ENCODE results near the gene PLCB2. TPM values are rescaled to one million over a fixed set of nuclear protein-coding genes. Genes with fewer than 3 reads are reported as not detected.

The PLCB2 gene
- total RNA-seq, 5 donors from 2014 or later (not counting 1 experiment from before 2014, with no cell fraction given): 242 to 293 (median 245) TPM

GRCh38 chr15:40287968-40288367, 19.8 kb downstream of the PLCB2 start:
- no peak for ATAC-seq (replicated peaks in 1 of 4)
- POLR2A ChIA-PET: interaction anchor here in 1 of 2 donors (0.6 kb wide), 1 partner anchor 29 kb away, joined by 3 read pairs; no protein-coding TSS in a partner anchor
- Mint-ChIP-seq H3K4me3 (no peak overlapping the region), H3K27me3 (no peaks in the 10 kb centered on the region), H3K27ac (peak overlapping the region in 1 of 2 donors; percentile 39), H3K36me3 (peaks cover 11% of the 10 kb centered on the region), H3K4me1 (peaks cover 0 to 2% (median 0%) of the 10 kb centered on the region in 3 donors), H3K9me3 (no peaks in the 10 kb centered on the region)
- 92% methylated on average over 3 of the region's 4 CpGs for WGBS (ENCODE audit: insufficient coverage)
- Histone ChIP-seq H3K9me3 (no peaks in the 10 kb centered on the region), H3K27ac (ENCODE audit: low read length) (no peak overlapping the region), H3K36me3 (ENCODE audit: control insufficient read depth in 2 of 2, extremely low read depth in 1 of 2, insufficient read depth in 1 of 2, low read length in 1 of 2) (peaks cover 20 to 48% of the 10 kb centered on the region in 2 donors), H3K4me1 (ENCODE audit: control insufficient read depth in 1 of 2, extremely low read depth in 1 of 2, insufficient read depth in 2 of 2, low read length in 2 of 2) (peaks cover 0 to 9% of the 10 kb centered on the region in 2 experiments), H3K27me3 (replicated peaks in 1 of 2; ENCODE audit: control insufficient read depth in 2 of 2, extremely low read depth in 1 of 2, insufficient read depth in 2 of 2, low read length in 1 of 2) (peaks cover 0 to 10% of the 10 kb centered on the region in 2 experiments), H3K4me3 (ENCODE audit: control insufficient read depth in 1 of 2, extremely low read depth in 1 of 2, low read length in 1 of 2) (no peak overlapping the region)
- CTCF ChIA-PET: no interaction called here
- DNase-seq: no peak

- no CpG with 5 or more reads among the region's 3 CpGs for WGBS (ENCODE audit: insufficient coverage)
- Histone ChIP-seq H3K4me1 (ENCODE audit: control insufficient read depth in 1 of 2, extremely low read depth in 1 of 2, insufficient read depth in 2 of 2, low read length in 2 of 2) (peaks cover 0 to 14% of the 10 kb centered on the region in 2 experiments), H3K27me3 (replicated peaks in 1 of 2; ENCODE audit: control insufficient read depth in 2 of 2, extremely low read depth in 1 of 2, insufficient read depth in 2 of 2, low read length in 1 of 2) (peaks cover 0 to 13% of the 10 kb centered on the region in 2 experiments), H3K27ac (ENCODE audit: low read length) (no peak overlapping the region), H3K36me3 (ENCODE audit: control insufficient read depth in 2 of 2, extremely low read depth in 1 of 2, insufficient read depth in 1 of 2, low read length in 1 of 2) (peaks cover 18 to 45% of the 10 kb centered on the region in 2 donors), H3K4me3 (ENCODE audit: control insufficient read depth in 1 of 2, extremely low read depth in 1 of 2, low read length in 1 of 2) (no peak overlapping the region), H3K9me3 (no peaks in the 10 kb centered on the region)
- Mint-ChIP-seq H3K4me3 (no peak overlapping the region), H3K27ac (peak overlapping the region in 1 of 2 donors; percentile 34), H3K4me1 (peaks cover 0 to 2% (median 0%) of the 10 kb centered on the region in 3 donors), H3K27me3 (no peaks in the 10 kb centered on the region), H3K36me3 (peaks cover 9% of the 10 kb centered on the region), H3K9me3 (no peaks in the 10 kb centered on the region)
- DNase-seq (no peak), ATAC-seq (replicated peaks in 1 of 4) (no peak)
- POLR2A ChIA-PET: interaction anchor here in 1 of 2 donors (0.6 kb wide), 1 partner anchor 29 kb away, joined by 3 read pairs; no protein-coding TSS in a partner anchor
- CTCF ChIA-PET: no interaction called here
Measured at GRCh38 chr15:40287505-40287904, 20.2 kb downstream of the PLCB2 start.

- CTCF ChIA-PET: interaction anchor here in 1 of 2 donors (2.1 kb wide), 1 partner anchor 51 kb away, joined by 6 read pairs; no protein-coding TSS in a partner anchor
- H3K9me3 ChIP-seq: no peaks in the 10 kb centered on the region
- ATAC-seq (replicated peaks in 1 of 4): no peak
- H3K27ac ChIP-seq (ENCODE audit: low read length): no peak overlapping the region
- peaks cover 0 to 13% of the 10 kb centered on the region in 2 experiments for H3K27me3 ChIP-seq (replicated peaks in 1 of 2; ENCODE audit: control insufficient read depth in 2 of 2, extremely low read depth in 1 of 2, insufficient read depth in 2 of 2, low read length in 1 of 2)
- POLR2A ChIA-PET: no interaction called here
- Mint-ChIP-seq H3K9me3 (no peaks in the 10 kb centered on the region), H3K4me3 (no peak overlapping the region), H3K27ac (no peak overlapping the region), H3K4me1 (peaks cover 0 to 2% (median 0%) of the 10 kb centered on the region in 3 donors), H3K27me3 (no peaks in the 10 kb centered on the region), H3K36me3 (peaks cover 9% of the 10 kb centered on the region)
- 72% methylated on average over 6 of the region's 7 CpGs for WGBS (ENCODE audit: insufficient coverage)
- H3K4me3 ChIP-seq (ENCODE audit: control insufficient read depth in 1 of 2, extremely low read depth in 1 of 2, low read length in 1 of 2): no peak overlapping the region
- peaks cover 14 to 38% of the 10 kb centered on the region in 2 donors for H3K36me3 ChIP-seq (ENCODE audit: control insufficient read depth in 2 of 2, extremely low read depth in 1 of 2, insufficient read depth in 1 of 2, low read length in 1 of 2)
- peaks cover 0 to 14% of the 10 kb centered on the region in 2 experiments for H3K4me1 ChIP-seq (ENCODE audit: control insufficient read depth in 1 of 2, extremely low read depth in 1 of 2, insufficient read depth in 2 of 2, low read length in 2 of 2)
- DNase-seq: no peak
Measured at GRCh38 chr15:40286794-40287193, 20.9 kb downstream of the PLCB2 start.

- Histone ChIP-seq H3K36me3 (ENCODE audit: control insufficient read depth in 2 of 2, extremely low read depth in 1 of 2, insufficient read depth in 1 of 2, low read length in 1 of 2) (peaks cover 14 to 35% of the 10 kb centered on the region in 2 donors), H3K4me3 (ENCODE audit: control insufficient read depth in 1 of 2, extremely low read depth in 1 of 2, low read length in 1 of 2) (no peak overlapping the region), H3K27me3 (replicated peaks in 1 of 2; ENCODE audit: control insufficient read depth in 2 of 2, extremely low read depth in 1 of 2, insufficient read depth in 2 of 2, low read length in 1 of 2) (peaks cover 0 to 19% of the 10 kb centered on the region in 2 experiments), H3K9me3 (no peaks in the 10 kb centered on the region), H3K4me1 (ENCODE audit: control insufficient read depth in 1 of 2, extremely low read depth in 1 of 2, insufficient read depth in 2 of 2, low read length in 2 of 2) (peaks cover 0 to 20% of the 10 kb centered on the region in 2 experiments), H3K27ac (ENCODE audit: low read length) (no peak overlapping the region)
- H3K9me3 Mint-ChIP-seq: no peaks in the 10 kb centered on the region
- no peak for DNase-seq
- H3K4me1 Mint-ChIP-seq: peaks cover 0 to 3% (median 0%) of the 10 kb centered on the region in 3 donors
- 75% methylated on average over 1 of the region's 7 CpGs for WGBS (ENCODE audit: insufficient coverage)
- ATAC-seq (replicated peaks in 1 of 4): no peak
- H3K27ac Mint-ChIP-seq: peak overlapping the region in 1 of 2 donors; percentile 57
- peaks cover 2% of the 10 kb centered on the region in 2 donors for H3K27me3 Mint-ChIP-seq
- CTCF ChIA-PET: interaction anchor here (1.0 to 2.1 kb wide), 2 partner anchors 37 to 52 kb away, joined by 3 to 6 read pairs; no protein-coding TSS in a partner anchor
- H3K36me3 Mint-ChIP-seq: peaks cover 9% of the 10 kb centered on the region
- no peak overlapping the region for H3K4me3 Mint-ChIP-seq
- POLR2A ChIA-PET: no interaction called here
Measured at GRCh38 chr15:40286061-40286532, 21.6 kb downstream of the PLCB2 start.

GRCh38 chr15:40285554-40286011, 22.2 kb downstream of the PLCB2 start:
- no peak for DNase-seq
- H3K4me3 Mint-ChIP-seq: no peak overlapping the region
- H3K27me3 Mint-ChIP-seq: peaks cover 4 to 7% of the 10 kb centered on the region in 2 donors
- H3K9me3 Mint-ChIP-seq: no peaks in the 10 kb centered on the region
- Histone ChIP-seq H3K4me3 (ENCODE audit: control insufficient read depth in 1 of 2, extremely low read depth in 1 of 2, low read length in 1 of 2) (no peak overlapping the region), H3K27ac (ENCODE audit: low read length) (no peak overlapping the region), H3K36me3 (ENCODE audit: control insufficient read depth in 2 of 2, extremely low read depth in 1 of 2, insufficient read depth in 1 of 2, low read length in 1 of 2) (peaks cover 14 to 34% of the 10 kb centered on the region in 2 donors), H3K4me1 (ENCODE audit: control insufficient read depth in 1 of 2, extremely low read depth in 1 of 2, insufficient read depth in 2 of 2, low read length in 2 of 2) (peaks cover 0 to 21% of the 10 kb centered on the region in 2 experiments), H3K9me3 (no peaks in the 10 kb centered on the region), H3K27me3 (replicated peaks in 1 of 2; ENCODE audit: control insufficient read depth in 2 of 2, extremely low read depth in 1 of 2, insufficient read depth in 2 of 2, low read length in 1 of 2) (peaks cover 0 to 24% of the 10 kb centered on the region in 2 experiments)
- CTCF ChIA-PET: interaction anchor here (0.7 to 2.1 kb wide), 4 partner anchors 11 to 137 kb away, joined by 3 to 6 read pairs (median 6); no protein-coding TSS in a partner anchor
- H3K36me3 Mint-ChIP-seq: peaks cover 9% of the 10 kb centered on the region
- H3K27ac Mint-ChIP-seq: peak overlapping the region; percentile 48 to 57
- ATAC-seq (replicated peaks in 1 of 4): no peak
- WGBS (ENCODE audit: insufficient coverage): 91% methylated on average over 1 of the region's 1 CpG
- H3K4me1 Mint-ChIP-seq: peaks cover 0 to 5% (median 0%) of the 10 kb centered on the region in 3 donors
- POLR2A ChIA-PET: no interaction called here

GRCh38 chr15:40285151-40285550, 22.6 kb downstream of the PLCB2 start:
- no peaks in the 10 kb centered on the region for H3K9me3 ChIP-seq
- 88% methylated on average over 4 of the region's 4 CpGs for WGBS (ENCODE audit: insufficient coverage)
- CTCF ChIA-PET: interaction anchor here (0.7 to 2.1 kb wide), 3 partner anchors 11 to 137 kb away, joined by 5 to 6 read pairs (median 6); no protein-coding TSS in a partner anchor
- Mint-ChIP-seq H3K9me3 (no peaks in the 10 kb centered on the region), H3K36me3 (peaks cover 9% of the 10 kb centered on the region), H3K27ac (no peak overlapping the region), H3K27me3 (peaks cover 4 to 11% of the 10 kb centered on the region in 2 donors), H3K4me1 (peaks cover 0 to 5% (median 0%) of the 10 kb centered on the region in 3 donors), H3K4me3 (no peak overlapping the region)
- POLR2A ChIA-PET: no interaction called here
- ATAC-seq (replicated peaks in 1 of 4): no peak
- peaks cover 0 to 21% of the 10 kb centered on the region in 2 experiments for H3K4me1 ChIP-seq (ENCODE audit: control insufficient read depth in 1 of 2, extremely low read depth in 1 of 2, insufficient read depth in 2 of 2, low read length in 2 of 2)
- peaks cover 0 to 29% of the 10 kb centered on the region in 2 experiments for H3K27me3 ChIP-seq (replicated peaks in 1 of 2; ENCODE audit: control insufficient read depth in 2 of 2, extremely low read depth in 1 of 2, insufficient read depth in 2 of 2, low read length in 1 of 2)
- peaks cover 11 to 30% of the 10 kb centered on the region in 2 donors for H3K36me3 ChIP-seq (ENCODE audit: control insufficient read depth in 2 of 2, extremely low read depth in 1 of 2, insufficient read depth in 1 of 2, low read length in 1 of 2)
- no peak for DNase-seq
- no peak overlapping the region for H3K27ac ChIP-seq (ENCODE audit: low read length)
- H3K4me3 ChIP-seq (ENCODE audit: control insufficient read depth in 1 of 2, extremely low read depth in 1 of 2, low read length in 1 of 2): no peak overlapping the region

All from T-cell (primary cell).